Astrocyte (in vitro differentiated cells and primary cell): ENCODE results near the gene CR1L. TPM values are rescaled to one million over a fixed set of nuclear protein-coding genes. Genes with fewer than 3 reads are reported as not detected.

Experiments
- DNase-seq: peaks from one replicate; pipeline ENCODE4 v3.0.0-alpha.2; 2010; ENCODE audit warnings: low read depth
- FAIRE-seq: peaks from 2 replicates; lab custom pipeline; 2011; peaks lifted over from hg19 to GRCh38; lab: Jason Lieb, UNC
- H2AFZ ChIP-seq: 2 replicates; pipeline ENCODE4 v1.6.0; 2012; ENCODE audit warnings: low read depth, low read length, inconsistent platforms
- H3K27ac ChIP-seq: 2 replicates; pipeline ENCODE4 v1.5.1; 2011; ENCODE audit warnings: low read depth, low read length, inconsistent platforms
- H3K27me3 ChIP-seq: 2 replicates; pipeline ENCODE4 v1.6.0; 2011; ENCODE audit warnings: low read length, inconsistent platforms; ENCODE audit not compliant: insufficient read depth
- H3K36me3 ChIP-seq: 2 replicates; pipeline ENCODE4 v1.5.1; 2011; ENCODE audit warnings: low read length, inconsistent platforms; ENCODE audit not compliant: insufficient read depth
- H3K4me1 ChIP-seq: 2 replicates; pipeline ENCODE4 v1.5.1; 2011; ENCODE audit warnings: low read length, inconsistent platforms; ENCODE audit not compliant: insufficient read depth
- H3K4me2 ChIP-seq: 2 replicates; pipeline ENCODE4 v1.6.0; 2012; ENCODE audit warnings: low read length, inconsistent platforms
- H3K4me3 ChIP-seq: 2 replicates; pipeline ENCODE4 v1.5.1; 2011; ENCODE audit warnings: low read depth, mild to moderate bottlenecking, low read length, inconsistent platforms; ENCODE audit not compliant: insufficient read depth
- H3K79me2 ChIP-seq: 2 replicates; pipeline ENCODE4 v1.6.0; 2012; ENCODE audit warnings: mild to moderate bottlenecking, low read length, inconsistent platforms; ENCODE audit not compliant: insufficient read depth
- H3K9ac ChIP-seq: 2 replicates; pipeline ENCODE4 v1.6.0; 2012; ENCODE audit warnings: mild to moderate bottlenecking, low read length, inconsistent platforms
- H3K9me3 ChIP-seq: 2 replicates; pipeline ENCODE4 v1.5.1; 2012; ENCODE audit warnings: low read depth, mild to moderate bottlenecking, low read length, inconsistent platforms; ENCODE audit not compliant: insufficient read depth
- H4K20me1 ChIP-seq: 2 replicates; pipeline ENCODE4 v1.6.0; 2012; ENCODE audit warnings: low read length, inconsistent platforms; ENCODE audit not compliant: insufficient read depth
- H3K27ac Mint-ChIP-seq: one replicate; pipeline ENCODE4 v1.8.0; 2021; ENCODE audit warnings: mild to moderate bottlenecking, mixed read lengths; ENCODE audit not compliant: unreplicated experiment
- H3K27me3 Mint-ChIP-seq: one replicate; pipeline ENCODE4 v1.8.0; 2021; ENCODE audit warnings: low read depth, mixed read lengths; ENCODE audit not compliant: unreplicated experiment
- H3K36me3 Mint-ChIP-seq: one replicate; pipeline ENCODE4 v1.8.0; 2021; ENCODE audit warnings: low read depth, mixed read lengths; ENCODE audit not compliant: unreplicated experiment
- H3K4me1 Mint-ChIP-seq: one replicate; pipeline ENCODE4 v1.8.0; 2021; ENCODE audit warnings: low read depth, mixed read lengths; ENCODE audit not compliant: unreplicated experiment
- H3K4me3 Mint-ChIP-seq: one replicate; pipeline ENCODE4 v1.8.0; 2021; ENCODE audit warnings: mild to moderate bottlenecking, moderate library complexity, mixed read lengths; ENCODE audit not compliant: unreplicated experiment
- H3K9me3 Mint-ChIP-seq: one replicate; pipeline ENCODE4 v1.8.0; 2021; ENCODE audit warnings: mild to moderate bottlenecking, mixed read lengths; ENCODE audit not compliant: unreplicated experiment
- EZH2 ChIP-seq: IDR thresholded peaks from 2 replicates; pipeline ENCODE4 v1.6.1; 2012; ENCODE audit warnings: mild to moderate bottlenecking, low read length, inconsistent platforms; ENCODE audit not compliant: insufficient read depth
- total RNA-seq: library from RNA; stranded (reverse); gene quantifications from 2 replicates; pipeline ENCODE4 v1.2.1, GENCODE V29; 2021
- TF ChIP-seq, protein P1 (sequence below): IDR thresholded peaks from 2 replicates; pipeline ENCODE4 v1.5.1; 2011; ENCODE audit warnings: low read depth, mild to moderate bottlenecking, inconsistent platforms, low read length, moderate library complexity; ENCODE audit not compliant: insufficient read depth

Gene CR1L
- total RNA-seq, 1 donor from 2014 or later = not detected

DNA sequence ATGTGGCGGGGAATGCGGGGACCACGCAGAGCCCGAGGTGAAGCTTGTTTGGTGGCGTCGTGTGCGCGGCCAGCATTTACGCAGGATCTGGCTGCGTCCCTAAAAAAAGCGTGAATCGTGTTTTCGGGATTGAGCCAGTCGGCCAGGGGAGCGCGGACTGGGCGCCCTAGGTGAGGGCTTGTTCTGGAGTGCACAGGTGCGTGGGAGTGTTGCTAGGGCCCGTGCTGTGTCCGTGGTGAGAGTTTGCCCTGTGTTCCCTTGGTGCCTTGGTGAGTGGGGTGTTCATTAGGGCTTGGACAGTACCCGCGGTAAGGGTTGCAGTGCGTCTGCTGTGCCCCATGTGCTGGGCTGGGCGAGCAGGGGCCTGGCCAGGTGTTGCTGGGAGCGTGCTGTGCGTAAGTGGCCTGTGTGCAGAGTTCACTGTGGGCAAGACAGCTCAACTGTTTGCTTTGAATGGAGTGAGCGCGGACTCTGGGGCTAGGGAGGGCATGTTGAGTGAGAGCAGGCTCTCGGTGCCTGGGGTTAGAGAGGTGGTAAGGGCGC is 107.6 kb downstream of the CR1L start:
- Histone ChIP-seq H3K79me2 (peaks cover 51% of the 10 kb centered on the region), H3K9ac (peak overlapping the region; percentile 91), H3K9me3 (no peaks in the 10 kb centered on the region), H2AFZ (peak overlapping the region; percentile 95), H3K4me3 (peak overlapping the region; percentile 93), H3K4me1 (peaks cover 8% of the 10 kb centered on the region), H4K20me1 (peaks cover 48% of the 10 kb centered on the region), H3K27ac (peak overlapping the region; percentile 50), H3K27me3 (no peaks in the 10 kb centered on the region), H3K36me3 (no peaks in the 10 kb centered on the region), H3K4me2 (peak overlapping the region; percentile 89)
- H3K4me3 Mint-ChIP-seq = peak overlapping the region; percentile 99
- no peaks in the 10 kb centered on the region for H3K27me3 Mint-ChIP-seq
- peaks cover 24% of the 10 kb centered on the region for H3K4me1 Mint-ChIP-seq
- H3K36me3 Mint-ChIP-seq = no peaks in the 10 kb centered on the region
- H3K27ac Mint-ChIP-seq = peak overlapping the region; percentile 91
- no peaks in the 10 kb centered on the region for H3K9me3 Mint-ChIP-seq
- TF ChIP-seq, protein P1, sequence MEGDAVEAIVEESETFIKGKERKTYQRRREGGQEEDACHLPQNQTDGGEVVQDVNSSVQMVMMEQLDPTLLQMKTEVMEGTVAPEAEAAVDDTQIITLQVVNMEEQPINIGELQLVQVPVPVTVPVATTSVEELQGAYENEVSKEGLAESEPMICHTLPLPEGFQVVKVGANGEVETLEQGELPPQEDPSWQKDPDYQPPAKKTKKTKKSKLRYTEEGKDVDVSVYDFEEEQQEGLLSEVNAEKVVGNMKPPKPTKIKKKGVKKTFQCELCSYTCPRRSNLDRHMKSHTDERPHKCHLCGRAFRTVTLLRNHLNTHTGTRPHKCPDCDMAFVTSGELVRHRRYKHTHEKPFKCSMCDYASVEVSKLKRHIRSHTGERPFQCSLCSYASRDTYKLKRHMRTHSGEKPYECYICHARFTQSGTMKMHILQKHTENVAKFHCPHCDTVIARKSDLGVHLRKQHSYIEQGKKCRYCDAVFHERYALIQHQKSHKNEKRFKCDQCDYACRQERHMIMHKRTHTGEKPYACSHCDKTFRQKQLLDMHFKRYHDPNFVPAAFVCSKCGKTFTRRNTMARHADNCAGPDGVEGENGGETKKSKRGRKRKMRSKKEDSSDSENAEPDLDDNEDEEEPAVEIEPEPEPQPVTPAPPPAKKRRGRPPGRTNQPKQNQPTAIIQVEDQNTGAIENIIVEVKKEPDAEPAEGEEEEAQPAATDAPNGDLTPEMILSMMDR = no peak
- TF ChIP-seq EZH2 = no peak
- DNase-seq = peak; percentile 7
- FAIRE-seq = no peak

DNA sequence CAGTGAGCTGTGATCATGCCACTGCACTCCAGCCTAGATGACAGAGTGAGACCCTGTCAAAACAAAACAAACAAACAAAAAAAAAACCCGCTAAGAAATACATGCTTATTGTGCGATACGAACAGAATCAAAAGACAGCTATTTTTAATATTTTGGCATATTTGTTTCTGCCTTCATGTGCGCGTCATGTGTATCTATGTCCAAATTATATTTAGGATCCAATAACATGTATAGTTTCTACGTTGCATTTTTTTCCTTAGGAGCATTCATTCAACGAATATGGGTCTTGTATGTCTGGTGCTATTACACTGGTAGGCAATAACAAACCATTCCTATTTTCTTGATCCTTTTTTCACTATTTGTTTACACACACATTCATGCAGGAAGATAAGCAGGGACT is 108.7 kb downstream of the CR1L start:
- no peaks in the 10 kb centered on the region for H3K36me3 ChIP-seq
- H3K27ac ChIP-seq = no peak overlapping the region
- H3K4me3 Mint-ChIP-seq = peak overlapping the region; percentile 99
- peaks cover 48% of the 10 kb centered on the region for H4K20me1 ChIP-seq
- TF ChIP-seq, protein P1 = no peak
- no peak for TF ChIP-seq EZH2
- no peaks in the 10 kb centered on the region for H3K9me3 Mint-ChIP-seq
- no peak overlapping the region for H3K9ac ChIP-seq
- no peak overlapping the region for H3K27ac Mint-ChIP-seq
- H3K4me1 Mint-ChIP-seq = peaks cover 24% of the 10 kb centered on the region
- H3K27me3 Mint-ChIP-seq = no peaks in the 10 kb centered on the region
- H3K4me3 ChIP-seq = no peak overlapping the region
- peaks cover 8% of the 10 kb centered on the region for H3K4me1 ChIP-seq
- no peaks in the 10 kb centered on the region for H3K27me3 ChIP-seq
- no peaks in the 10 kb centered on the region for H3K9me3 ChIP-seq
- no peaks in the 10 kb centered on the region for H3K36me3 Mint-ChIP-seq
- DNase-seq = no peak
- peaks cover 51% of the 10 kb centered on the region for H3K79me2 ChIP-seq
- no peak for FAIRE-seq
- H2AFZ ChIP-seq = no peak overlapping the region
- peak overlapping the region; percentile 89 for H3K4me2 ChIP-seq

DNA sequence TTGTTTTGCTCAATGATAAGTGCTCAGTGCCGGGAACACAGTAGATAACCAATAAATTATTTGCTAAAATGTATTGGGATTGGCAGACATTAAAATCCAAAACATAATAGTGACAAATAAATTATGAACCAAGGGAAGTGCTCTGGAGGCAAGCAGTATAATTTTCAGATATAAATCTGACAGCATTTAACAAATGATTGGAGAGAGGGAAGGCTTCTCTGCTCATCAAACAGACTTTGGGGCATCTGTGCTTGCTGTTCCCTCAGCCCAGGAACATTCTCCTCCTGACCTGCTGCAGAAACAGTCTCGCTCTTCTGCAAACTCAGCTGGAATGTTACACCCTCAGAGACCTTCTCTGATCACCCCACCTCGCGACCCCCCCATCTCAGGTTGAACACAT is 109.1 kb downstream of the CR1L start:
- FAIRE-seq (no peak), DNase-seq (no peak)
- no peaks in the 10 kb centered on the region for H3K27me3 Mint-ChIP-seq
- Histone ChIP-seq H3K4me3 (no peak overlapping the region), H3K36me3 (no peaks in the 10 kb centered on the region), H3K27me3 (no peaks in the 10 kb centered on the region), H2AFZ (no peak overlapping the region), H3K27ac (no peak overlapping the region), H3K4me2 (peak overlapping the region; percentile 14), H3K9ac (no peak overlapping the region), H4K20me1 (peaks cover 48% of the 10 kb centered on the region), H3K79me2 (peaks cover 51% of the 10 kb centered on the region), H3K4me1 (peaks cover 8% of the 10 kb centered on the region), H3K9me3 (no peaks in the 10 kb centered on the region)
- peak overlapping the region; percentile 99 for H3K4me3 Mint-ChIP-seq
- H3K27ac Mint-ChIP-seq = no peak overlapping the region
- no peak for TF ChIP-seq EZH2
- TF ChIP-seq, protein P1 = no peak
- H3K4me1 Mint-ChIP-seq = peaks cover 23% of the 10 kb centered on the region
- no peaks in the 10 kb centered on the region for H3K9me3 Mint-ChIP-seq
- H3K36me3 Mint-ChIP-seq = no peaks in the 10 kb centered on the region
